GM12864 (cell line): Measurements from ENCODE around the gene ABI2.
"Not testable (repeated sequence)": the region's sequence is repeated elsewhere in the genome, so short reads cannot be mapped to it uniquely, and the experiment has no call there.

Experiments
- DNase-seq: peaks from one replicate; pipeline ENCODE4 v3.0.0-alpha.2; 2011; ENCODE audit warnings: low read depth
- H3K4me3 ChIP-seq: 2 replicates; pipeline ENCODE4 v1.5.1; 2011; ENCODE audit warnings: mild to moderate bottlenecking, low read depth, low read length, control low read depth
- CTCF ChIP-seq: IDR thresholded peaks from 2 replicates; pipeline ENCODE4 v1.5.1; 2011; ENCODE audit warnings: low read depth, mild to moderate bottlenecking, moderate library complexity, low read length, control low read depth, inconsistent platforms; ENCODE audit errors: missing control alignments

The ABI2 gene

GRCh38 chr2:203354966-203355365 is 26.8 kb downstream of the ABI2 start:
- no peak for TF ChIP-seq CTCF
- no peak overlapping the region for H3K4me3 ChIP-seq
- no peak for DNase-seq

GRCh38 chr2:203359450-203359849 is 31.3 kb downstream of the ABI2 start:
- TF ChIP-seq CTCF, result no peak
- H3K4me3 ChIP-seq, result no peak overlapping the region
- DNase-seq, result no peak

- no peak for DNase-seq
- TF ChIP-seq CTCF, result no peak
These were observed 32.7 kb downstream of the ABI2 start for GRCh38 chr2:203360833-203361430.

GRCh38 chr2:203361495-203361894 is 33.3 kb downstream of the ABI2 start:
- no peak for TF ChIP-seq CTCF
- no peak for DNase-seq
- H3K4me3 ChIP-seq, result no peak overlapping the region

More at GRCh38 chr2:203360833-203361430, 32.7 kb downstream of the ABI2 start:
- H3K4me3 ChIP-seq, result no peak overlapping the region

- no peak for DNase-seq
- H3K4me3 ChIP-seq, result no peak overlapping the region
- TF ChIP-seq CTCF, result no peak
These were observed 33.7 kb downstream of the ABI2 start for GRCh38 chr2:203361922-203362321.

- no peak overlapping the region for H3K4me3 ChIP-seq
- no peak for TF ChIP-seq CTCF
- no peak for DNase-seq
These were observed 38.7 kb downstream of the ABI2 start for GRCh38 chr2:203366639-203367466.

GRCh38 chr2:203372706-203373105 is 44.5 kb downstream of the ABI2 start:
- not testable (repeated sequence) for DNase-seq, H3K4me3 ChIP-seq
